Stimulated activated memory B cell treated with anti-CD40 and anti-IgM and Interleukin-4, amounts not matched to agents 10 μg/mL and 1 μg/mL and 100 μg/mL, for 72 hours (primary cell): ENCODE data around the gene KCND2.

Experiments
- ATAC-seq: fragments of 150-1000 bp; cut with Tn5 transposase; 2 replicates; pipeline ENCODE4 v1.10.0; 2021
- H3K27ac Mint-ChIP-seq: one replicate; pipeline ENCODE4 v1.8.0; 2022; ENCODE audit warnings: mild to moderate bottlenecking, mixed read lengths
- H3K27me3 Mint-ChIP-seq: one replicate; pipeline ENCODE4 v1.8.0; 2022; ENCODE audit warnings: mixed read lengths
- H3K36me3 Mint-ChIP-seq: one replicate; pipeline ENCODE4 v1.8.0; 2022; ENCODE audit warnings: mixed read lengths
- H3K4me1 Mint-ChIP-seq: one replicate; pipeline ENCODE4 v1.8.0; 2022; ENCODE audit warnings: mixed read lengths
- H3K4me3 Mint-ChIP-seq: one replicate; pipeline ENCODE4 v1.8.0; 2022; ENCODE audit warnings: mild to moderate bottlenecking, moderate library complexity, mixed read lengths
- H3K9me3 Mint-ChIP-seq: one replicate; pipeline ENCODE4 v1.8.0; 2022; ENCODE audit warnings: mixed read lengths

KCND2 gene

DNA sequence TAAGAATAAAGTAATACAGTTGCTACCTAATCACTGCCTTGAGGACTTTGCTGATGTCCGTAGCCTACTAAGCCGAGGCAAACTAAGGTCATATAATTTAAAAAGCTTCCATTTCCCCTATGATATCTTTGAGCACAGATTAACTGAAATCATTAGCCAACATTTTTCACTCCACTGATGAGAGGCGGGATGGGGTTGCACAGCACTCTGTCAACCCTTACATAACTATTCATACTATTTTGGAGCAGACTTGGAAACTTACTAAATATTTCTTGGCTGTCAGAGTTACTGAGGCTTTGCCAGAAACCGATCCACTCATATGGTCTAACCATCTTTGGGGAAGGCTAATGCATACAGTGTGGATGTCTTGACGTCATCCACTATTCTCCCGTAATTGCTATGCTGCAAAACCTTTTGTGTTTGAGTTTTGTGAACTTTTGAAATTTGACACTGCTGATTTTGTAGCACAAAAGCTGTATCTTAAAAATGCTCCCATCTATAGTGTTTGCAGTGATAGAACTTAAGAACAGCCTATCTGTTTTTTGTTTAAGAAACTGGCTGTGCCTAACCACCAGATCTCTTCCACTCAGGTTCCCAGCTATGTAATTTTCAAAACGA, 336.3 kb downstream of the KCND2 start:
- no peak overlapping the region for H3K4me3 Mint-ChIP-seq
- no peak for ATAC-seq
- H3K27ac Mint-ChIP-seq = no peak overlapping the region
- H3K4me1 Mint-ChIP-seq = no peaks in the 10 kb centered on the region
- no peaks in the 10 kb centered on the region for H3K36me3 Mint-ChIP-seq
- H3K9me3 Mint-ChIP-seq = peaks cover 11% of the 10 kb centered on the region
- no peaks in the 10 kb centered on the region for H3K27me3 Mint-ChIP-seq

DNA sequence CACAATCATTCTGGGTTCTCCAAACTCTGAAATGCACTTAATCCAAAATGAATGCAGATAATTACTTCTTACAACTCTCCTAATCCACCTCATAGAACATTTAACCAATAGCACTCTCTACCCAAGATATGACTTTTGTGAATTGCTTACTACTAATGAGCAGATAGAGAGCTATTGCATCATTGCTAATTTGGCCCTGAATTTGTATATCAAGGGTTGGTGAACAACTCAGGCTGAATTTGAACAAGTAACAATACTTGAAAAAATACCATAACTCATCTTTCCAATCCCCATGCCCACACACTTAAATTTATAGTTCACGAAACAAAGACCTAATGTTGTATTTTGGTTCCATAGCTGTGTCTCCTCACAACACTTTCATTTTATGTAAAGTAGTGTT, 339.0 kb downstream of the KCND2 start:
- H3K4me1 Mint-ChIP-seq = no peaks in the 10 kb centered on the region
- no peaks in the 10 kb centered on the region for H3K27me3 Mint-ChIP-seq
- H3K9me3 Mint-ChIP-seq = peaks cover 7% of the 10 kb centered on the region
- H3K36me3 Mint-ChIP-seq = no peaks in the 10 kb centered on the region
- H3K27ac Mint-ChIP-seq = no peak overlapping the region
- H3K4me3 Mint-ChIP-seq = no peak overlapping the region
- no peak for ATAC-seq

DNA sequence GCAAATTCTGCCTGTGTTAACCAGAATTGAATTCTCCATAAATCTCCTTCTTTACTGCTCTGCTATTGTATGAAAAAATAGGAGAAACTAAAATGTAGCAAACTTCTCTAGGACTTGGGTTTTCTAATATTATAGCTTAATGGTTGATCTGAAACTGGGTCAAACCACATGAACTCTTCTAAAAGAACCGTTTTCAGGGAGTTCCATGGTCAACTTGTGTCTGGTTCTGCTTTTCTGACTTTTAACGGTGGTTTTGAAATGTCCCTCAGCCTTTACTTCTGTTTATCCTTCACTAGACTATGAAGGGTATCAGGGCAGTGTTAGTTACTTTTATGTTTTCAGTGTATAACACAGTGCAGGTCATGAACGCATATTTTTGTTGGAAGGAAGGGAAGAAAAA, 342.7 kb downstream of the KCND2 start:
- Mint-ChIP-seq H3K36me3 (no peaks in the 10 kb centered on the region), H3K4me3 (no peak overlapping the region), H3K4me1 (no peaks in the 10 kb centered on the region), H3K27me3 (no peaks in the 10 kb centered on the region), H3K9me3 (peaks cover 3% of the 10 kb centered on the region), H3K27ac (no peak overlapping the region)
- ATAC-seq = no peak

DNA sequence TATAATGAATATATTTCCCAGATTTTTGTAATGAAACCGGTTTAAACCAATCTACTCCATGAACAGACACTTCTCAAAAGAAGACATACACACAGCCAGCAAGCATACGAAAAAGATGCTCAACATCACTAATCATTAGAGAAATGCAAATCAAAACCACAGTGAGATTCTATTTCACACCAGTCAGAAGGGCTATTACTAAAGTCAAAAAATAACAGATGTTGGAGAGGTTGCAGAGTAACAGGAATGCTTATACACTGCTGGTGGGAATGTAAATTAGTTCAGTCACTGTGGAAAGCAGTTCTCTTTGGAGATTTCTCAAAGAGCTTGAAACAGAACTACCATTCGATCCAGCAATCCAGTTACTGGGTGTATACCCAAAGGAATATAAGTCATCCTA, 344.3 kb downstream of the KCND2 start:
- no peak for ATAC-seq
- H3K4me1 Mint-ChIP-seq = no peaks in the 10 kb centered on the region
- no peak overlapping the region for H3K27ac Mint-ChIP-seq
- no peaks in the 10 kb centered on the region for H3K36me3 Mint-ChIP-seq
- H3K27me3 Mint-ChIP-seq = no peaks in the 10 kb centered on the region
- peaks cover 3% of the 10 kb centered on the region for H3K9me3 Mint-ChIP-seq
- no peak overlapping the region for H3K4me3 Mint-ChIP-seq

DNA sequence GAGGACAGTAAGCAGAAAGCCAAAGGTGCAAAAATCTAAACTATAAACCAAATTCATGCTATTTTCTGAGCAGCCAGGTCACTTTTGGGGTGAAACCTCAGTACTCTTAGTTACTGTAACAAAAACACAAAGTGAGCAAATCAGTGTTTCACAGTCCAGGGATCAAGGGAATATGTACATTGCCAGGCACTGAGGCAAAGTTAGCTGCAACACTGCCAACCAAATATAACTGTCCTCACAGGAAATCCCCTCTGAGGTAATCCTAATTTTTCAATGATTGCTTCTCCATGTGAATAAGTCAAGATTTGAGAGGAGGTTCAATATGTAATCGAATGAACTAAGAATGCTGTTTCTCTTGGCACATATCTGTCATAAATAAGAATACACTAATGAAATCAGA, 355.3 kb downstream of the KCND2 start:
- H3K9me3 Mint-ChIP-seq = no peaks in the 10 kb centered on the region
- H3K4me1 Mint-ChIP-seq = no peaks in the 10 kb centered on the region
- H3K4me3 Mint-ChIP-seq = no peak overlapping the region
- no peaks in the 10 kb centered on the region for H3K36me3 Mint-ChIP-seq
- no peaks in the 10 kb centered on the region for H3K27me3 Mint-ChIP-seq
- no peak overlapping the region for H3K27ac Mint-ChIP-seq
- no peak for ATAC-seq

DNA sequence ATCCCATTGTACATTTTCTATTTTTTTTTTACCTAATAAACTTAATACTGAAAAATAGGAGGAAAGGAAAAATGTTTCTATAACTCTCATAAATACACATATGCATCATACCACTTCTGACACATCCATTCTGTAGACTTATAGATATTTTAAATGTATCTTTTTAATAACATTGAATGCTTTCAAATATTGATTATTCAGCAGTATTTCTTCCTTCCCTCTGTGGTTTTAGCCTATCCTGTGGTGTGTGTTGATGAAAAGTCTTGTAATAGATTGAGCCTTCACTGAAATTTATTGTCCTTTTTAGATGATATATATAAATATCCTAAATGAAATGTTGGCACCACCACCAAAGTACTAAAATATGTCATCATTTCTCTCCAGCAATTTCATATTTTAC, 366.9 kb downstream of the KCND2 start:
- H3K36me3 Mint-ChIP-seq = no peaks in the 10 kb centered on the region
- ATAC-seq = no peak

DNA sequence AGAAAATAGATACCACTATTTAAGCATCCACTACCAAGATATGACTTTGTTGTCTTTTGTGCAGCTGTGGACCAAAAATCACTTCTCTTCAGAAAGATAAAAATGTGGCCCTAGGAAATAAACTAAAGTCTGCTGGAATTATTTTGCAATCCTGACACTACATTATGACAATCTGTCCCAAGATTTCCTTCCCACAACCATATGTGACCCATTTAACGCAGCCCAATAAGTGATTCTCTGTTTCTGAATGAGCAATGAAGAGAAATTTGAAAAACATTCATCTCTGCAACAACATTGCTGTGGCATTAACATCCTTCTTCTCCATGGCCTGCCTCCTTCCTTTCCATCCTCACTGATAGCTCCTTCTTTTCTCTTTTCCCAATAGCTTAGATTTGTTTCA, 373.0 kb downstream of the KCND2 start:
- H3K4me3 Mint-ChIP-seq = no peak overlapping the region
- H3K27ac Mint-ChIP-seq = no peak overlapping the region
- peaks cover 4% of the 10 kb centered on the region for H3K9me3 Mint-ChIP-seq
- H3K36me3 Mint-ChIP-seq = no peaks in the 10 kb centered on the region
- ATAC-seq = no peak
- H3K27me3 Mint-ChIP-seq = no peaks in the 10 kb centered on the region
- no peaks in the 10 kb centered on the region for H3K4me1 Mint-ChIP-seq

More for the DNA sequence above, 366.9 kb downstream of the KCND2 start:
- H3K9me3 Mint-ChIP-seq = no peaks in the 10 kb centered on the region
- H3K4me3 Mint-ChIP-seq = no peak overlapping the region
- H3K27me3 Mint-ChIP-seq = no peaks in the 10 kb centered on the region
- no peak overlapping the region for H3K27ac Mint-ChIP-seq
- H3K4me1 Mint-ChIP-seq = no peaks in the 10 kb centered on the region

DNA sequence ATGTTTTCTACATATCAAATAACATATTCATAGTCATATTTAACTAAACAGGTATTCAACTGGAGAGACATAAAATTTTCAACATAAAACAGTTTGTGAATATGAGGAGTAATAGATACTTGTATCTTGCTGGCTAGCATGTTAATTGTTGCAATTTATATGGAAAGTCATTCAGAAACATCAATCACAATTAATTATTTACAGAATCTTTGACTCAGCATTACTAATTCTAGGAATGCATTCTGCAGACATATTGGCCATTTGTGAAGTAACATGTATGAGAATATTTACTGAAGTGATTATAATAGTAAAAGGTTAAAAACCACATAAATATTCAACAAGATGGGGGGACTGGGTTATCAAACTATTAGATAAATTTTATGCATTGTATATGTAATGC, 381.3 kb downstream of the KCND2 start:
- Mint-ChIP-seq H3K27me3 (no peaks in the 10 kb centered on the region), H3K4me3 (no peak overlapping the region), H3K9me3 (no peaks in the 10 kb centered on the region), H3K36me3 (no peaks in the 10 kb centered on the region), H3K27ac (no peak overlapping the region), H3K4me1 (no peaks in the 10 kb centered on the region)
- no peak for ATAC-seq

DNA sequence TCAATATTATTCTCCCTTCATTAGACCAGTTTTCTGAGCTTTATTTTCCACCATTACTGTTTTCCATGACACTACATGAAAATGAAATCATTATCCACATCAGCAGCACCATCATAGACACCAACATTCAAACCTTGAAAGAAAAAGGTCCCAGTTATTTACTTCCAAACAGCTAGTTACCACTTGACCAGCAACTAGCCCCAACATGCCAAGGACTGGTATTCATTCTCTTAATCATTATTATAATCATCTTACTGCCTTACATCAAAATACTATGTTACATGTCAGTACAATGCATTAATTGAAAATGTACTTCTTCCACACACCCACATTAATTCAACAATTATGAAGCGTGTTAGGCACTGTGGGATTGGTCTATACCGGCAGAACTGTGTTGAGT, 385.5 kb downstream of the KCND2 start:
- H3K9me3 Mint-ChIP-seq = no peaks in the 10 kb centered on the region
- H3K36me3 Mint-ChIP-seq = no peaks in the 10 kb centered on the region
- H3K27me3 Mint-ChIP-seq = no peaks in the 10 kb centered on the region
- no peak overlapping the region for H3K27ac Mint-ChIP-seq
- no peaks in the 10 kb centered on the region for H3K4me1 Mint-ChIP-seq
- no peak for ATAC-seq
- no peak overlapping the region for H3K4me3 Mint-ChIP-seq

DNA sequence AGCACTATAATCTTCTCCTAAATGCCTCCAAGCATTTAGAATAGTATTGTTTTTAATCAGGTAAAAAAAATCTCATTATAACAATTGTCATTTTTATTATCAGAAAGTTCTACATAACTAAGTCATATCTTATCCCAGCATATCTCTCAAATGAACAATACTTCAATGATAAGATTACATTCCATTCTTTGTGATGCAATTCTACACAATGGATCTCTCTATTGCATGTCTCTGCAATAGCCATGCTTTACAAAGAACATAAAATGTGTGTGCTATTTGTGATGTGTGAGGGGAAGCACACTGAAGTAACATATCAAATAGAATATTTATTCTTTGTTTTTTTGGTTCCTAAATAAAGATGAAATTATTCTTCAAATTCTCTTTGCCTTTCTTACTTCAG, 389.3 kb downstream of the KCND2 start:
- Mint-ChIP-seq H3K27me3 (no peaks in the 10 kb centered on the region), H3K4me3 (no peak overlapping the region), H3K9me3 (no peaks in the 10 kb centered on the region), H3K27ac (no peak overlapping the region), H3K4me1 (no peaks in the 10 kb centered on the region), H3K36me3 (no peaks in the 10 kb centered on the region)
- ATAC-seq = no peak

DNA sequence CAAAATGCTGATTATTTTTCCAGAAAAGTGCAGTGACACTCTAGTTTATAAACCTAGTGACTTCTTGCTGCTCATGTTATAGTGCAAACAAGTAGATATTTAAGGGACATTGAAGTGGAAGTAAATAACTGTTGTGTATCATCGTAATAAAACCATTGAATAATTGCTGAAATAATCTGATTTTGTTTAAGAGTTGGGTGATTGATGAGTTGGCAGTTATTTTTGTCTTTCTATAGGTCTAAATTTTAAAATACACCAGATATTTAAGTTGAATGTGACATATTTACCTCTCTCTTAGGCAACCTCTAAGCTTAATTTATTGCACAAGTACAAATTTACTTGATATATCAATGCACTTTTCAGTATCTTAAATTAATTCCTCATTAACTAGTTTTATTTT, 392.1 kb downstream of the KCND2 start:
- Mint-ChIP-seq H3K27ac (no peak overlapping the region), H3K9me3 (no peaks in the 10 kb centered on the region), H3K4me1 (no peaks in the 10 kb centered on the region), H3K27me3 (no peaks in the 10 kb centered on the region), H3K36me3 (no peaks in the 10 kb centered on the region), H3K4me3 (no peak overlapping the region)
- ATAC-seq = no peak

DNA sequence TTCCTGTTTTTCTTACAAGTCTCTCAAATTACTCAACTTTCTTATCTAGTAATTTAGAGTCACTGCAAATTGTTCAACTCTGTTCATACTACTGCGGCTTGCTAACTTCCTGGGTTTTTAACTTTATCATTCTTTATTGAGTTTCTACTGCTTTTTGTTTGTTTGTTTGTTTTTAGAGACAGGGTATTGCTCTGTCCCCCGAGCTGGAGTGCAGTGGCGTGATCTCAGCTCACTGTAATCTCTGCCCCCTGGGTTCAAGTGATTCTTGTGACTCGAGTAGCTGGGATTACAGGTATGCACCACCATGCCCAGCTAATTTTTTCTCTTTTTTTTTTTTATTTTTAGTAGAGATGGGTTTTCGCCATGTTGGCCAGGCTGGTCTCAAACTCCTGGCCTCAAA, 402.1 kb downstream of the KCND2 start:
- H3K27ac Mint-ChIP-seq = no peak overlapping the region
- no peaks in the 10 kb centered on the region for H3K27me3 Mint-ChIP-seq
- no peak overlapping the region for H3K4me3 Mint-ChIP-seq
- H3K36me3 Mint-ChIP-seq = no peaks in the 10 kb centered on the region
- no peaks in the 10 kb centered on the region for H3K4me1 Mint-ChIP-seq
- ATAC-seq = no peak
- H3K9me3 Mint-ChIP-seq = peaks cover 2% of the 10 kb centered on the region

DNA sequence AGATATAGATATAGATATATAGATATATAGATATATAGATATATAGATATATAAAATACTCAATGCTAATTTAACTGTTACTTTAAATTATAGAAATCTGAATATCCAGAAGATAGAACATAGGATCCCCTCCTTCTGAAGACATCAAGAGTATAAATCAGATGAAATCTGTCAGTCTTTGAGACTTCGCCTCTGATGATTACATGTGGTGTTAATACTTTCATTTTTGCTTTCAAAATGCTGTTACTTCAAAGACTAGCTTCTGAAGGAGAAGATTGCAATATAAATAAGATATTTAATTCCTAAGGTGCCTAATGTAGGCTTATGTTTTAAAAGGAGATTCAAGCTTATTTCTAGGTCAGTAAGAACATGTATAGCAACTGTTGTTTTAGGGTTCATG, 404.6 kb downstream of the KCND2 start:
- Mint-ChIP-seq H3K4me1 (no peaks in the 10 kb centered on the region), H3K36me3 (no peaks in the 10 kb centered on the region), H3K9me3 (no peaks in the 10 kb centered on the region), H3K27ac (no peak overlapping the region), H3K4me3 (no peak overlapping the region), H3K27me3 (no peaks in the 10 kb centered on the region)
- no peak for ATAC-seq

DNA sequence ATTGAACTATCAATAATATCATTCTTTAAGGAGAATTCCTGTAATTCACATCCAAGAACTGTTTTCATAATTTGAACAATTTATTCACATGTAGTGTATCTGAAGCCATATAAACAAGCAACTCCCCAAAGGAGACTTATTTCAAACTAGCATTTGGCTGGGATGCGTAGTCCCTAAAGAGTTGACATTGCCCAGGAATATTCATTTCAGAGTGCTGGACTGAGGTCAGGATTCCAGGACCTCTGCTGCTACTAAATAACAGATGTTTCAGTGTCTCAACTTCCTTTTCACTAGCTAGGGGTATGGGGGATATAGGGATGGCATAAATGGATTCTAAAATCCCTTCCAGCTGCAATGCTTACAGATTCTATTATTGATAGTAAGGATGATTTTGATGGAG, 408.0 kb downstream of the KCND2 start:
- Mint-ChIP-seq H3K36me3 (no peaks in the 10 kb centered on the region), H3K27me3 (no peaks in the 10 kb centered on the region)
- ATAC-seq = no peak

DNA sequence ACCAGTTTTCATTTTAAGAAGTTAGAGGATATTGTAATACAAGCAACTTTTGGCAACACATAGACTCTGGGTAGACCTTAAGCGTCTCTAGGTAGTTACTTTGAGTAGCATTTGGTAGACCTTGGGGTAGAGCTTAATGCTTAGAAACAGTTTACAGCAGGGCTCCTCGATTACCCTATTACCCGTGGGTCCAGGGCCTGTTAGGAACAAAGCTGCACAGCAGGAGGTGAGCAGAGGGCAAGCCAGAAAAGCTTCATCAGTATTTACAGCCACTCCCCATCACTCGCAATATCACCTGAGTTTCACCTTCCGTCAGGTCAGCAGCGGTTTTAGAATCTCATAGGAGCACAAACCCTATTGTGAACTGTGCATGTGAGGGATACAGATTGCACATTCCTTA, 411.5 kb downstream of the KCND2 start:
- no peaks in the 10 kb centered on the region for H3K9me3 Mint-ChIP-seq
- no peak overlapping the region for H3K27ac Mint-ChIP-seq
- H3K4me1 Mint-ChIP-seq = no peaks in the 10 kb centered on the region

More for the DNA sequence above, 408.0 kb downstream of the KCND2 start:
- H3K4me1 Mint-ChIP-seq = no peaks in the 10 kb centered on the region
- H3K9me3 Mint-ChIP-seq = no peaks in the 10 kb centered on the region
- H3K4me3 Mint-ChIP-seq = no peak overlapping the region
- H3K27ac Mint-ChIP-seq = no peak overlapping the region

DNA sequence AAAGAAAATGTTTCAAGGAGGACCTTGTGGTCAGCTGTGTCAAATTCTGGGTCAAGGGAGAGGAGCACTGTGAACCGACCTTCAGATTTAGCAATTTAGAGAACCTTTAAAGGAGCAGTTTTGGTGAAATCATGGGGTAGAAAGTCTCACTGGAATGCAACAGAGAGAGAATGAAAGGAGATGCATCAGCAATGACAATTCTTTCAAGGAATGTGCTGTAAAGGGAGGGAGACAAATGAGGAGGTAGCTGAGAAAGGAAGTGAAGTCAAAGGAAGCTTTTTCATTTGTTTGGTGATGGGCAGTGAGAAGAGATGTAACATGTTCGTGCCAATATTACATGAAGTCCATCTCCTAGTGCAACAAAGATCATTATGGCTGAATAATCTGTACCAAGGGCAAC, 418.9 kb downstream of the KCND2 start:
- Mint-ChIP-seq H3K27me3 (no peaks in the 10 kb centered on the region), H3K36me3 (no peaks in the 10 kb centered on the region)

More for the DNA sequence above, 411.5 kb downstream of the KCND2 start:
- no peaks in the 10 kb centered on the region for H3K27me3 Mint-ChIP-seq
- H3K4me3 Mint-ChIP-seq = no peak overlapping the region
- no peak for ATAC-seq
- H3K36me3 Mint-ChIP-seq = no peaks in the 10 kb centered on the region

DNA sequence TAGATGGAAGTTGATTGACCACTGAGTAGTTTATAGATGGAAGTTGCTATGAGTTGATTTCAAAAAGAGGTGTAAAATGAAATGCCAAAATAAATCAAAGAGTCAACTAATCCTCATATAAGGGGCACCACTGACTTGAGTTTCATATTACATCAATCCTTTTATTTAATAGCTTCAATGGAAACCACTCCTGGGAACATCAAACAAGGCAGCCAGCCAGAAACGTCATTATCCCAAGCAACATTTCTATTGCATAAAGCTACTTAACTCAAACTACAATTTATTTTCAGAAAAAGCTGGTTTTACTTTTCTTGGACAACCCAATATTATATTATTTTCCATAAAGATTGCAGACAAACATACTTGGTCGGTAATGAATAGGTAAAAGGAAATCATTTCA, 422.9 kb downstream of the KCND2 start:
- Mint-ChIP-seq H3K9me3 (peaks cover 3% of the 10 kb centered on the region), H3K4me3 (no peak overlapping the region), H3K27ac (no peak overlapping the region), H3K27me3 (peaks cover 11% of the 10 kb centered on the region), H3K4me1 (no peaks in the 10 kb centered on the region), H3K36me3 (no peaks in the 10 kb centered on the region)
- no peak for ATAC-seq

More for the DNA sequence above, 418.9 kb downstream of the KCND2 start:
- ATAC-seq = no peak
- no peak overlapping the region for H3K27ac Mint-ChIP-seq
- H3K4me3 Mint-ChIP-seq = no peak overlapping the region
- no peaks in the 10 kb centered on the region for H3K4me1 Mint-ChIP-seq
- H3K9me3 Mint-ChIP-seq = peaks cover 3% of the 10 kb centered on the region
